Tibial nerve (tissue), 4 donors: Measurements from ENCODE around the gene LMX1B.

Experiments
- EP300 ChIP-seq, 2 donors: sonication (generic); formaldehyde crosslinking; IDR thresholded peaks; one replicate each; pipeline ENCODE4 v1.6.1; 2017; ENCODE audit warnings: antibody characterized with exemption in 2 of 2, mild to moderate bottlenecking in 1 of 2
- POLR2A ChIP-seq, 2 donors: fragments of 450-650 bp; IDR thresholded peaks; one replicate each; pipeline ENCODE4 v1.6.1; 2017; ENCODE audit warnings: antibody characterized with exemption in 2 of 2, mild to moderate bottlenecking in 2 of 2, moderate library complexity in 2 of 2
- TF ChIP-seq, protein P1 (sequence below), 5 experiments: fragments of 200-600 bp in 3 of 5; fragments of 450-650 bp in 2 of 5; sonication (generic) in 3 of 5; IDR thresholded peaks; one replicate each; pipeline ENCODE4 v1.5.1; 2016 to 2019; ENCODE audit warnings: antibody characterized with exemption in 5 of 5, mild to moderate bottlenecking in 3 of 5, moderate library complexity in 2 of 5

- TF ChIP-seq POLR2A (IDR thresholded peaks at IDR 0.05) (no peak), EP300 (IDR thresholded peaks at IDR 0.05) (no peak)
- TF ChIP-seq, protein P1, sequence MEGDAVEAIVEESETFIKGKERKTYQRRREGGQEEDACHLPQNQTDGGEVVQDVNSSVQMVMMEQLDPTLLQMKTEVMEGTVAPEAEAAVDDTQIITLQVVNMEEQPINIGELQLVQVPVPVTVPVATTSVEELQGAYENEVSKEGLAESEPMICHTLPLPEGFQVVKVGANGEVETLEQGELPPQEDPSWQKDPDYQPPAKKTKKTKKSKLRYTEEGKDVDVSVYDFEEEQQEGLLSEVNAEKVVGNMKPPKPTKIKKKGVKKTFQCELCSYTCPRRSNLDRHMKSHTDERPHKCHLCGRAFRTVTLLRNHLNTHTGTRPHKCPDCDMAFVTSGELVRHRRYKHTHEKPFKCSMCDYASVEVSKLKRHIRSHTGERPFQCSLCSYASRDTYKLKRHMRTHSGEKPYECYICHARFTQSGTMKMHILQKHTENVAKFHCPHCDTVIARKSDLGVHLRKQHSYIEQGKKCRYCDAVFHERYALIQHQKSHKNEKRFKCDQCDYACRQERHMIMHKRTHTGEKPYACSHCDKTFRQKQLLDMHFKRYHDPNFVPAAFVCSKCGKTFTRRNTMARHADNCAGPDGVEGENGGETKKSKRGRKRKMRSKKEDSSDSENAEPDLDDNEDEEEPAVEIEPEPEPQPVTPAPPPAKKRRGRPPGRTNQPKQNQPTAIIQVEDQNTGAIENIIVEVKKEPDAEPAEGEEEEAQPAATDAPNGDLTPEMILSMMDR (IDR thresholded peaks at IDR 0.05), result no peak
Measured at GRCh38 chr9:126734877-126735276, 121.1 kb downstream of the LMX1B start.
